MM.1S (cell line): ENCODE data around the gene STK32B.

Experiments used
- EZH2 ChIP-seq: fragments of 300-600 bp; sonication (generic); optimal IDR thresholded peaks from 2 replicates; pipeline ENCODE3; 2017; ENCODE audit warnings: low read depth, mild to moderate bottlenecking, antibody characterized with exemption, low read length, mixed read lengths
- EZH2phosphoT487 ChIP-seq: fragments of 300-600 bp; sonication (generic); IDR thresholded peaks from 2 replicates; pipeline ENCODE4 v1.6.1; 2018; ENCODE audit warnings: antibody characterized with exemption, low read length
- TF ChIP-seq, protein P1 (sequence below): fragments of 300-600 bp; sonication (generic); IDR thresholded peaks from 2 replicates; pipeline ENCODE4 v1.5.1; 2016; ENCODE audit warnings: antibody characterized with exemption, low read length, mixed read lengths

DNA sequence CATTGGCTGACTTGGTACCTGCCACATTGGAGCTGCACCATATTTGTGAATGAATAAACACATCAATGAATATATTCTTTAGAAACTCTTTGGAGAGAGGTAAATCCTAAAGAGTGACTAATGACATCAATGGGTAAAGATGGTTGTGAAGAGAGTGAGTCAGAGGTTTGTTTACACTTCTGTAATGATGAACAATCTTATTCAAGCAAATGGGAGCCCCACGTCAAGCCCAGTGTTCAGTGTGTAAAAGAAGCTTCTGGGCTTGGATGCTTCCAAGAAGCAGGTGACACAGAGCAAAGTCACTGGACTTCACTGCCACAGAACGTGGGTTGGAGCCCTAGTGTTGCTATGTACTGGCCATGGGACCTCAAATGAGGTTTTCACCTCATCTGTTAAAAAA is 319.0 kb downstream of the STK32B start:
- TF ChIP-seq, protein P1, sequence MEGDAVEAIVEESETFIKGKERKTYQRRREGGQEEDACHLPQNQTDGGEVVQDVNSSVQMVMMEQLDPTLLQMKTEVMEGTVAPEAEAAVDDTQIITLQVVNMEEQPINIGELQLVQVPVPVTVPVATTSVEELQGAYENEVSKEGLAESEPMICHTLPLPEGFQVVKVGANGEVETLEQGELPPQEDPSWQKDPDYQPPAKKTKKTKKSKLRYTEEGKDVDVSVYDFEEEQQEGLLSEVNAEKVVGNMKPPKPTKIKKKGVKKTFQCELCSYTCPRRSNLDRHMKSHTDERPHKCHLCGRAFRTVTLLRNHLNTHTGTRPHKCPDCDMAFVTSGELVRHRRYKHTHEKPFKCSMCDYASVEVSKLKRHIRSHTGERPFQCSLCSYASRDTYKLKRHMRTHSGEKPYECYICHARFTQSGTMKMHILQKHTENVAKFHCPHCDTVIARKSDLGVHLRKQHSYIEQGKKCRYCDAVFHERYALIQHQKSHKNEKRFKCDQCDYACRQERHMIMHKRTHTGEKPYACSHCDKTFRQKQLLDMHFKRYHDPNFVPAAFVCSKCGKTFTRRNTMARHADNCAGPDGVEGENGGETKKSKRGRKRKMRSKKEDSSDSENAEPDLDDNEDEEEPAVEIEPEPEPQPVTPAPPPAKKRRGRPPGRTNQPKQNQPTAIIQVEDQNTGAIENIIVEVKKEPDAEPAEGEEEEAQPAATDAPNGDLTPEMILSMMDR: no peak
- no peak for TF ChIP-seq EZH2
- TF ChIP-seq EZH2phosphoT487: no peak
